ENCODE results near the gene NPHP1. TPM values are rescaled to one million over a fixed set of nuclear protein-coding genes. Genes with fewer than 3 reads are reported as not detected.
"Not testable (repeated sequence)": the region's sequence is repeated elsewhere in the genome, so short reads cannot be mapped to it uniquely, and the experiment has no call there.

Gene NPHP1
- total RNA-seq, 2 donors from 2014 or later = 0.40 to 0.42 TPM

DNA sequence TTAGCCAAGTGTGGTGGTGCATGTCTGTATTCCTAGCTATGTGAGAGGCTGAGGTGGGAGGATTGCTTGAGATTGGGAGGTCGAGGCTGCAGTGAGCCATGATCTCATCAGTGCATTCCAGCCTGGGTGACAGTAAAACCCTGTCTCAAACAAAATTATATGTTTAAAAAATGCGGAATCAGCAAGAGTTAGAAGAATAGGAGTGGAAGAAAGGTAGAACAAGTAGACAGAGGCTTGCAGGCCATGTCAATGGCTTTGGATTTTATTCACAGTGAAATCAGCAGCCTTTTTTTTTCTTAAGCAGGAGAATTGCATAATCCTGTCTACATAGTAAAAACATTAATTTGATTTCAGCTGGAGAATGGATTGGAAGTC, 15.4 kb upstream of the NPHP1 start:
- TF ChIP-seq, protein P1, sequence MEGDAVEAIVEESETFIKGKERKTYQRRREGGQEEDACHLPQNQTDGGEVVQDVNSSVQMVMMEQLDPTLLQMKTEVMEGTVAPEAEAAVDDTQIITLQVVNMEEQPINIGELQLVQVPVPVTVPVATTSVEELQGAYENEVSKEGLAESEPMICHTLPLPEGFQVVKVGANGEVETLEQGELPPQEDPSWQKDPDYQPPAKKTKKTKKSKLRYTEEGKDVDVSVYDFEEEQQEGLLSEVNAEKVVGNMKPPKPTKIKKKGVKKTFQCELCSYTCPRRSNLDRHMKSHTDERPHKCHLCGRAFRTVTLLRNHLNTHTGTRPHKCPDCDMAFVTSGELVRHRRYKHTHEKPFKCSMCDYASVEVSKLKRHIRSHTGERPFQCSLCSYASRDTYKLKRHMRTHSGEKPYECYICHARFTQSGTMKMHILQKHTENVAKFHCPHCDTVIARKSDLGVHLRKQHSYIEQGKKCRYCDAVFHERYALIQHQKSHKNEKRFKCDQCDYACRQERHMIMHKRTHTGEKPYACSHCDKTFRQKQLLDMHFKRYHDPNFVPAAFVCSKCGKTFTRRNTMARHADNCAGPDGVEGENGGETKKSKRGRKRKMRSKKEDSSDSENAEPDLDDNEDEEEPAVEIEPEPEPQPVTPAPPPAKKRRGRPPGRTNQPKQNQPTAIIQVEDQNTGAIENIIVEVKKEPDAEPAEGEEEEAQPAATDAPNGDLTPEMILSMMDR (IDR thresholded peaks at IDR 0.05) = no peak
- intact Hi-C loops (cut with DNase I) = no loop called here
- DNase-seq = no peak
- H3K9me3 ChIP-seq = no peaks in the 10 kb centered on the region
- no peaks in the 10 kb centered on the region for H3K4me1 ChIP-seq
- no peak overlapping the region for H3K27ac ChIP-seq
- H3K4me3 ChIP-seq = no peak overlapping the region
- H3K36me3 ChIP-seq = no peaks in the 10 kb centered on the region
- H3K9ac ChIP-seq (ENCODE audit: low read depth in 2 of 2, low read length in 2 of 2) = no peak overlapping the region
- no peaks in the 10 kb centered on the region for H3K27me3 ChIP-seq

DNA sequence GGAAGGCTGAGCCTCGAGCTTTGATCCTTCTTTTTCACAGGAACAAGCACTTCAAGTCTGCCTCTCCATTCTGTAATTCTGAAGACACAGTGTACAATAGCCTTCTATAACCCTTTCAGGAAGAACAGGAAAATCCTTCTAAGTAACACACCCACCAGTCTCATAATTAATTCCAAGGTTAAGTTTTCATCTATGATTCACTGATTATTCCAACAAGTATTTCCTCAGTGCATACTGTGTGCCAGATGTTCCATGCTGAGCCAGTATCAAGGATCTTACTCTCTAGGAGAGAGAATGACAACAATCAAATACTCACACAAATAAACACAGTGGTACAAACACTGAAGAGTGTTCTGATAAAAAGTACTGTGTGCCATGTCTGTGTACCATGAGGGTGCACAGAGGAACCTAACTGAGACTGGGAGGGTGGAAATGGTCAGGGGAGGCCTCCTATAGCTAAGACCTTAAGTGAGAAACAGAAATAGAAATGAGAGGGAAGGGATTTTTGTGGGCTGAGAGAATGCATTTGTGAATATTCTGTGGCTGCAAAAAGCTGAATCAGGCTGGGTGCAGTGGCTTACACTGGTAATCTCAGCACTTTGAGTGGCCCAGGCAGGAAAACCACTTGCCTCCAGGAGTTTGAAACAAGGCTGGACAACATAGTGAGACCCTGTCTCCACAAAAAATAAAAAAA, 14.8 kb upstream of the NPHP1 start:
- no peak for DNase-seq
- Histone ChIP-seq H3K4me1 (no peaks in the 10 kb centered on the region), H3K4me3 (no peak overlapping the region), H3K27me3 (no peaks in the 10 kb centered on the region), H3K27ac (no peak overlapping the region), H3K9me3 (no peaks in the 10 kb centered on the region), H3K9ac (ENCODE audit: low read depth in 2 of 2, low read length in 2 of 2) (no peak overlapping the region), H3K36me3 (no peaks in the 10 kb centered on the region)
- TF ChIP-seq, protein P1 (IDR thresholded peaks at IDR 0.05) = no peak
- intact Hi-C loops (cut with DNase I) = no loop called here

DNA sequence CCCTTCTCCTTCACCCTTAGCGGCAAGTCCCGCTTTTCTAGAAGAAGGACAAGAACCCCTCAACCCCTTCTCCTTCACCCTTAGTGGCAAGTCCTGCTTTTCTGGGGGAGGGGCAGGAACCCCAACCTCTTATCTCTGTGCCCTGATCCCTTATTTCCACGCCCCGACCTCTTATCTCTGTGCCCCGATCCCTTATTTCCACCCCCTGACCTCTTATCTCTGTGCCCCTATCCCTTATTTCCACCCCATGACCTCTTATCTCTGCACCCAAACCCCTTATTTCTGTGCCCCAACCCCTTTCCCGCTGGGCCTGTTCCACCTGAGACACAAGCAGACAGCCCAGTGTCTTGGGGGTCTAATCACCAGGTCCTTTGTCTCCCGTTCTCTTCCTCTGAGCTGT, 14.1 kb upstream of the NPHP1 start:
- H3K4me3 ChIP-seq; H3K4me1 ChIP-seq; H3K36me3 ChIP-seq; H3K27ac ChIP-seq; DNase-seq; H3K9ac ChIP-seq (ENCODE audit: low read depth in 2 of 2, low read length in 2 of 2); H3K9me3 ChIP-seq; H3K27me3 ChIP-seq; intact Hi-C loops (cut with DNase I): not testable (repeated sequence)

DNA sequence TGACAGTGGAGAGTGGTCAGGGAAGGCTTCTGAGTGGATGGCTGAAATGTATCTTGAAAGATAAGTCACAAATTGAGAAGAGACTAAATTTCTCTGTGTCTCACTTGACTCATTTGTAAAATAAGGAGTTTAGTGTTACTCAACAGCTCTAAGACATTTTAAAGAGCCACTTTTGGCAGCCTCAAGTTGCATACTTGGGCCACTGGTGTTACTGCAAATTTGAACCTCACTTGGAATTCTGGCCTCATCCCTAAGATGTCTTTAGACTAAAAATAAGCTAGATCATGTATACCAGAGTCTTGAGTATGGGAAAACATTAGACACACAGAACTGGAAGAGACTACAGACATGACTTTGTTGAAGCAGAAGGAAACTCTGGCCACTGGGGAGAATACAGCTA, 12.0 kb upstream of the NPHP1 start:
- TF ChIP-seq, protein P1 (IDR thresholded peaks at IDR 0.05) = no peak
- Histone ChIP-seq H3K27me3 (no peaks in the 10 kb centered on the region), H3K4me1 (no peaks in the 10 kb centered on the region), H3K9ac (ENCODE audit: low read depth in 2 of 2, low read length in 2 of 2) (no peak overlapping the region), H3K9me3 (no peaks in the 10 kb centered on the region), H3K4me3 (no peak overlapping the region), H3K27ac (no peak overlapping the region), H3K36me3 (no peaks in the 10 kb centered on the region)
- intact Hi-C loops (cut with DNase I) = no loop called here
- DNase-seq = no peak

DNA sequence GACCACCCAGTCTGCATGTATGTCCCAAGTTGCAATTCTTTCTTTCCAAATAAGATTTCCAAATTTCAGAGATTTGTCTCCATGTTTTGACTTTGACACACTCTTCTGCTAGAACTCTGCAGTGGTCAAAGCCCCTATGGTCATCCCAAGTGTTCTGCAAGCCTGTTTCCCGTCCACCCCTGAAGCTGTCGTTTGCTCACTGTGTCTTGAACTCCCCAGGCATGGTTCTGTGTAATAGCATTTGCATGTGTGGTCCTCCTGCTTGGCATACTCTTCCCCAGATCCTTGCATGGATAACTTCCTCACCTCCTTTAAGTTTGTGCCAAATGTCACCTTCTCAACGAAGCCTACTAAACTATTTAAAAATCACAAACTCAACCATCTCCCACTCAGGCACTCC, 11.4 kb upstream of the NPHP1 start:
- Histone ChIP-seq H3K27me3 (no peaks in the 10 kb centered on the region), H3K4me1 (no peaks in the 10 kb centered on the region), H3K4me3 (no peak overlapping the region), H3K9me3 (no peaks in the 10 kb centered on the region), H3K27ac (no peak overlapping the region), H3K36me3 (no peaks in the 10 kb centered on the region), H3K9ac (ENCODE audit: low read depth in 2 of 2, low read length in 2 of 2) (no peak overlapping the region)
- TF ChIP-seq, protein P1 (IDR thresholded peaks at IDR 0.05) = no peak
- intact Hi-C loops (cut with DNase I) = no loop called here
- DNase-seq = no peak

DNA sequence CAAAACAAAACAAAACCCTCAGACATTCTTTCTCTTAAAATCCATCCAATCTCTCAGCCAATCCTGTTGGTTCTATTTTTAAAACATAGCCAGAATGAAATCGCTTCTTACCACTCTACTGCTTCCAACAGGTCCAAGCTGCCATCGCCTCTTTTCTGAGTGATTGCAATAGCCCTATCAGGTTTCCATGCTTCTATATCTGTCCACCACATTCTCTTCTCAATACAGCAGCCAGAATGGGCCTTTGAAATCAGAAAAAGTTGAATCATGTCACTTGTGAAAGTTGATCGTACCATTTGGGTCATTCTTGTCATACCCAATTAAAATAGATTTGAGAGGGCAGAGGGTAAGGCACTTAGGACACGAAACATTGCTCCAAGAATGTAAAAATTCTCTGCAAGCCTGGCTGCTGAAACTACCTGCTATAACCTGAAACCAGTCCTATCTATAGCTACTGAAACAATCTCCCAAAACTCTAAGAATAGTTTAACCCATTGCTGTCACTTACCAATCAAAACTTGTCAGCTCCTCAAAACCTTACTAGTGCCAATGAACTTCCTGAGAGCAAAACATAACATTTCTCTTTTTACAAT, 10.8 kb upstream of the NPHP1 start:
- intact Hi-C loops (cut with DNase I) = no loop called here
- no peak overlapping the region for H3K27ac ChIP-seq
- H3K9ac ChIP-seq (ENCODE audit: low read depth in 2 of 2, low read length in 2 of 2) = no peak overlapping the region
- no peaks in the 10 kb centered on the region for H3K27me3 ChIP-seq
- no peaks in the 10 kb centered on the region for H3K9me3 ChIP-seq
- no peak for DNase-seq
- H3K4me1 ChIP-seq = no peaks in the 10 kb centered on the region
- TF ChIP-seq, protein P1 (IDR thresholded peaks at IDR 0.05) = no peak
- H3K4me3 ChIP-seq = no peak overlapping the region
- H3K36me3 ChIP-seq = no peaks in the 10 kb centered on the region
